ENCODE results near the gene UBR1.
A peak's percentile ranks its signal among the peaks of the same experiment; 100 is the strongest.
"Not testable (repeated sequence)": the region's sequence is repeated elsewhere in the genome, so short reads cannot be mapped to it uniquely, and the experiment has no call there.

UBR1 gene

DNA sequence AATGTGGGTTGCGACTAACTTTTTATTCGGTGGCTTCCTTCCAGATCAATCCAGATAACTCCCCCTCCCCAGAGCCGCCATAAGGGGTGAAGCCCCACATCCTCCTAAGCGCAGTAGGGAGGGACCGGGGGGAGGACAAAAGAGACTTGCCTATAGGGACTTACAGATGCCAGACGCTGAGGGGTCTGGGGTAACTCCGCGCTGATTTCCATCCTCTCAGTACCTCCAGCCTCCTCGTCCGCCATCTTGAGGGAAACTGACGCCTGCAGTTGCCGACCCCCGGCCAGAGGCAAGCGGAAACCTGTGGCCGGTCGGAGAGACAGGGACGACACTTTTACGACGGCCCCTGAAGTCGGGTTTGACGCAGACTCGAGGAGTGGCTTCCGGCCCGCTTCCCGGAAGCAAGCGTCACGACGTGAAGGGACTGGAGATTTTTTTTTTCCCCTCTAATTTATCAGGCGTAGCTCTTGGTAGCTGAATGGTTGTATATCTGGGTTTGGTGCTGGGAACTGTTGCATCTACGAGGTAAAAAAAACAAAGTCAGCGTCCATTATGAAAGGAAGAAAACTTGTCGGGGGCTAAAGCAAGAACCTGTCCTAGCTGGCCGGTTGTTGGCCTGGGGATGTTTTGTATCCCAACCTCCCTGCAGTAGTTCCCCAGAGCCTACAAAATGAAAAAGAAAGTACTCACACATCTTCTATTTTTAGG is at the start of gene UBR1:
Gene UBR1 (minus strand): TSS at position 261 of the 708 bp plus-strand sequence. CDS start 16 bp downstream, at position 245.
- DNase-seq = peak; percentile 87

GRCh38 chr15:43153269-43153668 is 47.4 kb upstream of the UBR1 start:
- no peak for DNase-seq

DNA sequence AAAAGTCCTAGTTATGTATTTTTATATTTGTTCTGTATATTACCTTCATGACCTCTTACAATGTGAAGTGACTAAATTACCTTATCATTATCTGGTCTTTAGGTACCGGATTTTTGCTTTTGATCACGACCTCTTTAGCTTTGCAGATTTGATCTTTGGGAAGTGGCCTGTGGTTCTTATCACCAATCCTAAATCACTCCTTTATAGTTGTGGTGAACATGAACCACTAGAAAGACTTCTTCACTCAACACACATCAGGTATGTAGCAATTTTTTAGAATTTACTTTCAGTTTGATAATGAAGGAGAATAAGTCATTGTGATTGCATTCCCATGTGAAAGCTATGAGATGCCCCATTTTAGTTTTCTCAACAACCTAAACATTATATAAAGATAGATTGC is 45.9 kb upstream of the UBR1 start:
- no peak for DNase-seq

DNA sequence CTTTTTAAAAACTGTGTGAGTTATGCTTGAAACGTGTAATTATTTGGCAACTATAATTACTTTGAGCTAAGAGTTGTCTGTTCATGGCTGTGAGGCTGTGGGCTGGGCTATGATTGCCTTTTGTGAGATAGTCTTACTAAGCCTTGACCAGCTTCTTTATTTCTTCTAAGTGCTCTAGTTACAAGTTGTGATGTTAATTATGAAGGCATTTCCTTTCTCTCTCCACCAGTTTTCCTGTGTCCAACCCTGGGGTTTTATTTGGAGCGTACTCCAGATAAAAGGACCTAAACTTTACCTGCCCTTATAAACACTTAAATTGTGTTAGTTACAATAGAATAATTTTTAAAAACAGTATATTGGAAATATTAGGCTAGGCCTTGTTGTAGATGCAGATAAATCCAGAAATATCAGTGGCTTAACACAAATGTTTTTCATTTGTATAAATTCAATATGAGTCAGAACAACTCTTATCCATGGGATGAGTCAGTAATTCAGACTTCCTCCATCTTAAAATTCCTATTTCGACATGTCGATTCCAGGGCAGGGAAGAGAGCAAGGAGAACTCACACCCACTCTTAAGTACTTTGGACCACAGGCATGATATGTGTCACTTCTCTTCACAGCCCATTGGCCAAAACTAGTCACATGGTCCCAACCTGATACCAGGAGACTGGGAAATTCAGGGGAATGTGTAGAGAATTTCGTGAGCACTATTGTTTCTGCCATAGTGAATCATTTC is 44.5 kb upstream of the UBR1 start:
- DNase-seq = no peak

DNA sequence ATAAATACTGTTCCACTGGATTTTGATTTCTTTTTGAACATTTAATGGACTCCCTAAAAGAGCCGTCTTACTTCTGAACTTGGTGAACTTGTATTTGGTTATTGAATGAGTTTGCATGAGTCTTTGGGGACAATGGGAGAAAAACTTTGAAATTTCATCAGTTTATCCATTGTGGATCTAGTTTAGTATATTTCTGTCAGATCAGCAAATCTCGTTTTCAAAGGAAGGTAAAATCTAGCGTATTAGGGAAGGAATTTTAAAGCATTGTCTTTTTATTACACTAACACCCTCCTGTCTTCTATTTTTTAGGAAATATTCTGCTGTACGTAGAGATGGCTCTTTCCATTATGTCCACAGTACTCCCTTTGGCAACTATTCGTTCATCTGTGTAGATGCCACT is 40.3 kb upstream of the UBR1 start:
- no peak for DNase-seq

- DNase-seq = no peak
Observed at GRCh38 chr15:43144512-43144911, 38.7 kb upstream of the UBR1 start.

DNA sequence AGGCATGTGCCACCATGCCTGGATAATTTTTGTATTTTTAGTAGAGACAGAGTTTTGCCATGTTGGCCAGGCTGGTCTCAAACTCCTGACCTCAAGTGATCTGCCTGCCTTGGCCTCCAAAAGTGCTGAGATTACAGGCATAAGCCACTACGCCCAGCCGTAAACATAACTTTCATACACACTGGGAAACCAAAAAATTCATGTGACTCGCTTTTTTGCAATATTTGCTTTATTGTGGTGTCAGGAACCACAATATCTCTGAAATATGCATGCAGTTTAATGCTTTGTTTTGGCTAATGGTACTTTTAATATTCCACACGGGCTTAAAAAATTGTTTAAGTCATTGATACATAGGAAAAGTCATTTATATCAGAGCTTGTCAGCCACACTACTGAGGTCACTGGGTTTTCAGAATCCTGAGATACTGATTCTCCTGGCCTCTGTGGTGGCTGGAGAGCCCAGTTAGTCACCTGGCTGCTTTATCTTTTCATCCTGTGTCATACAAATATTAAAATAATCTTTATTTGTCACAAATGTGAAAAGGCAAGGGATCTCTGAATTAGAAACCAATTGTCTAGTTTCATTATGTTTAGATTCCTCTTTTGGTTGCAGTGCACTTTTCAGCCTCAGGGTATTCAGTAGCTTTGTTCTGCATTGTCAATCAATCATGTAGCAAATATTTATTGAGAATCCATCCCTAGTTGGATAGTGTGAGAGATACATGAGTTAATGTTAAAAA is 37.5 kb upstream of the UBR1 start:
- DNase-seq = no peak

DNA sequence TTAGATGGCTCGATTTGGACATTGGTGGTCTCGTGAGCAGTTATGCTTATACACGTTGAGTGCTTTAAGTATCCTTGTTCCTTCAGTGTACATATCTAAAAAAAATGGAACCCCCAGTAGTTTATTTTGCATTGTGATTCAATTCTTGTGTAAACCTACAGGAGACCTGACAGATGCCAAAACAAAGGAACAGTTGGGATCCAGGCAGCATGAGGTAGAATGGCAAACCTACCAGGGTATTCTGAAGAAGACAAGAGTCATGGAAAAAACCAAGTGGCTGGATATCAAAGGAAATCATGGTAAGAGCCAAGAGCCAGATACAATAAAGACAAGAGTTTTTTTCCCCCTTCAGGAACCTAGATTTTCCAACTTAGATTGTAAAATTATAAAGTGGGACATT is 29.5 kb upstream of the UBR1 start:
- DNase-seq = no peak

- no peak for DNase-seq
Observed at GRCh38 chr15:43134157-43134635, 28.4 kb upstream of the UBR1 start.

DNA sequence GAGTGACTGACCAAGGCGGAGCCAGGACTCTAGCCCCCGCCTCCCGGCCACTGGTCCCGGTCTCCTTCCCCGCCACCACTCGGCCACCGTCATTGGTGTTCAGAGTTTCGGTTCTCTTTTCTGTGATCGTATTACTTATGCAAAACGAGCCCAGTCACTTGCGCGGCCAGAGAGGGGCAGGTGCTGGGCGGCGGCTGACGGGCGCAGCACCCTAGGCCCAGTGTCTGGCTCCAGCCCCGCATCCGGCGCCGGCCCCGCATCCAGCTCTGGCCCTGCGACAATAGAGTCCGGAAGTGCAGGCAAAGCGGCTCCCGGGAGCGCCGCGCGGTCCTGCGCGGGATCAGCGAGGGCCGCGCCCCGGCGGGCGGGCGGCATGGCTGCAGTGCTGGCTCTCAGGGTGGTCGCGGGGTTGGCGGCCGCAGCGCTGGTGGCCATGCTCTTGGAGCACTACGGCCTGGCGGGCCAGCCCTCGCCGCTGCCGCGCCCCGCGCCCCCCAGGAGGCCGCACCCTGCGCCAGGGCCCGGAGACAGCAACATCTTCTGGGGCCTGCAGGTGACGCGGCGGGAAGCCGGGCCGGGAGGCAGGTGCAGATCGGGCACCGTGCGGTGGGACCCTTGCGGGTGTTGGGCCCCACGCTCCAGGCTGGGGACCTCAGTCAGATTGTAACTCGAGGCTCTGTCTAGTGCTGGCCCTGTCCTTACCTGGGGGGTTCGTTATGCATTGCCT is 27.8 kb upstream of the UBR1 start, which contains the start of gene TMEM62:
Gene TMEM62 (plus strand): TSS at position 157 of the 727 bp plus-strand sequence. CDS start 217 bp downstream, at position 374.
- peak; percentile 86 for DNase-seq

DNA sequence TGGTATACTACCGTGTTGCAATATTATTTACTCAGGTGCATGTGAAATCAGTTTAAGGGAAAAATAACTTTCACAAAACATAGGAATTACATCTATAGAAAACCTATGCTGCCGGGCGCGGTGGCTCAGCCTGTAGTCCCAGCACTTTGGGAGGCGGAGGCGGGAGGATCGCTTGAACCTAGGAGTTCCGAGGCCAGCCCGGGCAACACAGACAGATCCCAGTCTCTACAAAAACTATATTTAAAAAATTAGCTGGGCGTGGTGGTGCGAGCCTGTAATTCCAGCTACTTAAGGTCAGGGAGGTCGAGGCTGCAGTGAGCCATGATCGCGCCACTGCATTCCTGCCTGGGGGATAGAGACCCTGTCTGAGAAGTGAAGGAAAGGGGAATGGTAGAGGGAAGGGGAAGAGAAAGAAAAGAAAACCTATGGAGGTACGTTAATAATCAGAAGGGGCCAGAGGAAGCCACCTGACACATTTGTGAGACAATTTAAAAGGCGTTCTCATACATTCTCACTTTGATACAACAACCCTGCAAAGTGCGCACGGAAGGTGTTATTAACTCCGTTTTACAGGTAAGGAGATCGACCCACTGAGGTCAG is 27.1 kb upstream of the UBR1 start:
- DNase-seq = no peak

GRCh38 chr15:43128980-43129335 is 23.1 kb upstream of the UBR1 start:
- DNase-seq = no peak

DNA sequence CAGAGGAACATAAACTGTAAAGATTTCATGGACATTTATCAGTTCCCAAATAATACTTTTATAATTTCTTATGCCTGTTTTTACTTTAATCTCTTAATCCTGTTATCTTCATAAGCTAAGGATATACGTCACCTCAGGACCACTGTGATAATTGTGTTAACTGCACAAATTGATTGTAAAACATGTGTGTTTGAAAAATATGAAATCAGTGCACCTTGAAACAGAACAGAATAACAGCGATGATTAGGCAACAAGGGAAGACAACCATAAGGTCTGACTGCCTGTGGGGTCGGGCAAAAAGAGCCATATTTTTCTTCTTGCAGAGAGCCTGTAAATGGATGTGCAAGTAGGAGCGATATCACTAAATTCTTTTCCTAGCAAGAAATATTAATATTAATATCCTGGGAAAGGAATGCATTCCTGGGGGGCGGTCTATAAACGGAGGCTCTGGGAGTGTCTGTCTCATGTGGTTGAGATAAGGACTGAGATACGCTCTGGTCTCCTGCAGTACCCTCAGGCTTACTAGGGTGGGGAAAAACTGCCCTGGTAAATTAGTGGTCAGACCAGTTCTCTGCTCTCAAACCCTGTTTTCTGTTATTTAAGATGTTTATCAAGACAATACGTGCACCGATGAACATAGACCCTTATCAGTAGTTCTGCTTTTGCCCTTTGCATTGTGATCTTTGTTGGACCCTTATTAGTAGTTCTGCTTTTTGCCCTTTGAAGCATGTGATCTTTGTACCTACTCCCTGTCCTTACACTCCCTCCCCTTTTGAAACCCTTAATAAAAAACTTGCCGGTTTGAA is 22.5 kb upstream of the UBR1 start:
- not testable (repeated sequence) for DNase-seq

DNA sequence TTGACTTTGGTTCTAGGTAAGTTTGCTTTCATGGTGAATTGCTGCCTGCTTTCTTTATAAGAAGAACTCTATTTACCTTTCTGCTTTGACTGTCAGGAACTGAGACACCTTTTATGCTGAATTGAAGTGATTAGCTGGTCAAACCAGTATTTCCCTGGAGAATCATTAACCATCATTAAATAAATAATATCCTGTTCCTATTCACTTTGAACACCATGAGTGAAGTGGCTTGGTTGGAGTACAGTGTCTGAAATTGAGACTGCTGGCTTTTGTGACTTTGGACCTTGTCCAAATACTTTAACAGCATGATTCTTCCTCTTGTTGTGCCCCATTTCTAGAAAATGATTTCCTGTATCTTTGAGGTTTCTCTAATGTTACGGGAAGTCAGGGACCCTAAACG is 21.9 kb upstream of the UBR1 start:
- no peak for DNase-seq

- no peak for DNase-seq
Observed at GRCh38 chr15:43126356-43126755, 20.5 kb upstream of the UBR1 start.

DNA sequence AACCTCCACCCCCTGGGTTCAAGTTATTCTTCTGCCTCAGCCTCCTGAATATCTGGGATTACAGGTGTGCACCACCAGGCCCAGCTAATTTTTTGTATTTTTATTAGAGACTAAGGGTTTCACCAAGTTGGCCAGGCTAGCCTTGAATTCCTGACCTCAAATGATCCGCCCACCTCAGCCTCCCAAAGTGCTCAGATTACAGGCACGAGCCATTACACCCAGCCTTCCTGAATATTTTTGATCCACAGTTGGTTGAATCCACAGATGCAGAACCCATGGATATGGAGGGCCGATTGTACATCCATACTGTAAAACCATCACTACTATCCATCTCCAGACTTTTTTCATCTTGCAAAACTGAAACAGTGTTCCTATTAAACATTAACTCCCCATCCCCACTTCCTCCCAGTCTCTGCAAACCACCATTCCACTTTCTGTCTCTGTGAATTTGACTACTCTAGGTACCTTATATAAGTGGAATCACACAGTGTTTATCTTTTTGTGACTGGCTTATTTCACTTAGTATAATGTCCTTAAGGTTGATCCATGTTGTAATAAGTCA is 19.3 kb upstream of the UBR1 start:
- no peak for DNase-seq

DNA sequence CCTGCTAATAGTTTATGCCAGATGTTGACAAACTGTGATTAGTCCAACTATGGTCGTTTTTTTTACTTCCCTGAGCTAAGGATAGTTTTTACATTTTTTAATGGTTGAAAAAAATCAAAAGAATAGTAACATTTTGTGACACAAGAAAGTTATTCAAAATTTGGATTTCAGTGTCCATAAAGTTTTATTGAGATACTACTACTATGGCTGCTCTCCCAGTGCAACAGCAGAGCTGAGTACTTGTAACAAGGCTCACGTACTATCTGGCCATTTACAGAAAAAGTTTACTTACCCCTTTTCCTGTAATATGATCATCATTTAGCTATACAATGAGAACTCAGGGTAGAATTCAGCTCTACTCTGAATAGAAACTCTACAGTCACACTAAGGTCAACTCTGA is 16.0 kb upstream of the UBR1 start:
- DNase-seq = no peak

- DNase-seq = no peak
Observed at GRCh38 chr15:43118829-43119228, 13.0 kb upstream of the UBR1 start.

DNA sequence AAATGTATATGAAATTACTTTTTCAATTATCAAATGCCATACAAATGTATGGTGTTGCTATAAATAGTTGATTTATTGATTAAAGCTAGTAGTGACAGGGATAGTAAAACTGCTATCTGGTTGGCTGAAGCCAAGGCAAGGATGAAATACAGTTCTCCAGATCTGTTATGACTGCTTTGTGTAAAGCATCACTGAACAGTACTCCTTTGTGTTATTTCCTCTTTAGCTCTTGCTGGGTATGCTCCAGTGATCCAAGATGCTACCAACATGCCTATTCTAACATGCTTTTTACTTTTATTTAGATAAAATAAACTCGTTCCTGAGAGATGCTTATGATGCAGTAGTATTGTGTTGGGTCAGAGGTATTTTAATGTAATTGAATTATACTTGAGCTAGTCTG is 12.4 kb upstream of the UBR1 start:
- no peak for DNase-seq

- no peak for DNase-seq
Observed at GRCh38 chr15:43111354-43111753, 5.5 kb upstream of the UBR1 start.

DNA sequence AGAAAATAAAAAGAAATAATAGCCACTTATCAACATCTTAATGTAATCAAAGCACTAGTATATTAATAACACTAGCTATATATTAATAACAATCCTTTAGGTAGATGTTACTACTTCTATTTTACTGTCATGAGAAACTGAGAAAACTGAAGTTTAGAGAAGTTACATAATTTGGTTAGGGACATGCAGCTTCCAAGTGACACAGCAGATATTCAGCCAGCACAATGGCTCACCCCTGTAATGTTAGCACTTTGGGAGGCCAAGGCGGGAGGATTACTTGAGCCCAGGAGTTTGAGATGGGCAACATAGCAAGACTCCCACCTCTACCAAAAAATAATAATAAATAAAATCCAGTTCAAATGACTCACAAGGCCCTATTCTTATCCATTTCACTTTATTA is 1.9 kb upstream of the UBR1 start:
- DNase-seq = no peak
